ENCODE measurements around the gene MRPL49.

DNA sequence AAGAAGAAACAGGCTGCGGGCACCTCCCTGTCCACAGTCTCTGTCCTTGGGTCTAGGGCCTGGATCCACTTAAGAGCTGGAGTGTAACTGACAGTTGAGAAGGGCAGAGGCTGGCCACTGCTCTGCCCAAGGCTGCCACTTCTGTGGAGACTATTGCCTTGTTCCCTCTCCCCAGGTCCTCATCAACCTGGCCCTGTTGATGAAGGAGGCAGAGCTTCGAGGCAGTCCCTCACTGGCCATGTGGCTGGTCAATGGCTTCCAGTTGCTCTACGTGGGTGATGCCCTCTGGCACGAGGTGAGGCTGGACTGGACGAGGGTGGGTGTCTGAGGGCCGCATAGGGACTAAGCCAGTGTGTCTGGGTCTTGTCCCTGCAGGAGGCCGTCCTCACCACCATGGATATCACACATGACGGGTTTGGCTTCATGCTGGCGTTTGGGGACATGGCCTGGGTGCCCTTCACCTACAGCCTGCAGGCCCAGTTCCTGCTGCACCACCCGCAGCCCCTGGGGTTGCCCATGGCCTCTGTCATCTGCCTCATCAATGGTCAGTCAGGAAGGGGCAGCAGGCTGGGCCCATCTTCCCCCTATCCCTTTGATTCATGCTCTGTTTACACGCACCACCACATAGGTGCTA lies 7.5 kb upstream of the MRPL49 start:
- TF ChIP-seq, protein P1, sequence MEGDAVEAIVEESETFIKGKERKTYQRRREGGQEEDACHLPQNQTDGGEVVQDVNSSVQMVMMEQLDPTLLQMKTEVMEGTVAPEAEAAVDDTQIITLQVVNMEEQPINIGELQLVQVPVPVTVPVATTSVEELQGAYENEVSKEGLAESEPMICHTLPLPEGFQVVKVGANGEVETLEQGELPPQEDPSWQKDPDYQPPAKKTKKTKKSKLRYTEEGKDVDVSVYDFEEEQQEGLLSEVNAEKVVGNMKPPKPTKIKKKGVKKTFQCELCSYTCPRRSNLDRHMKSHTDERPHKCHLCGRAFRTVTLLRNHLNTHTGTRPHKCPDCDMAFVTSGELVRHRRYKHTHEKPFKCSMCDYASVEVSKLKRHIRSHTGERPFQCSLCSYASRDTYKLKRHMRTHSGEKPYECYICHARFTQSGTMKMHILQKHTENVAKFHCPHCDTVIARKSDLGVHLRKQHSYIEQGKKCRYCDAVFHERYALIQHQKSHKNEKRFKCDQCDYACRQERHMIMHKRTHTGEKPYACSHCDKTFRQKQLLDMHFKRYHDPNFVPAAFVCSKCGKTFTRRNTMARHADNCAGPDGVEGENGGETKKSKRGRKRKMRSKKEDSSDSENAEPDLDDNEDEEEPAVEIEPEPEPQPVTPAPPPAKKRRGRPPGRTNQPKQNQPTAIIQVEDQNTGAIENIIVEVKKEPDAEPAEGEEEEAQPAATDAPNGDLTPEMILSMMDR (IDR thresholded peaks at IDR 0.05; ENCODE audit: low read depth, low read length): no peak
- TF ChIP-seq EZH2phosphoT487 (IDR thresholded peaks at IDR 0.05; ENCODE audit: low read depth): no peak

Data from OCI-LY3 (cell line).